HCT116 (cell line): ENCODE measurements around the gene FBH1. TPM values are rescaled to one million over a fixed set of nuclear protein-coding genes. Genes with fewer than 3 reads are reported as not detected.

ENCODE experiments used
- ATAC-seq: fragments of 200-7000 bp; cut with Tn5 transposase; 2 replicates; pipeline ENCODE4 v1.9.1; 2020; ENCODE audit warnings: mild to moderate bottlenecking, moderate library complexity
- BruUV-seq: library from RNA; stranded (reverse); fragments of 400-500 nt; replicated peaks from 2 replicates; lab custom pipeline; 2021; lab: Mats Ljungman, UMichigan
- CTCF ChIA-PET: fragments of 300-600 bp; sonication (Branson Sonifier 250); formaldehyde crosslinking; loops from one replicate; lab custom pipeline; 2021; ENCODE audit warnings: antibody characterized with exemption; lab: Charles Lee
- POLR2A ChIA-PET: fragments of 300-600, 350-600 bp; sonication (Branson Sonifier 250); formaldehyde crosslinking; loops from one replicate; lab custom pipeline; 2021; ENCODE audit warnings: antibody characterized with exemption; lab: Charles Lee
- RAD21 ChIA-PET, 2 experiments: fragments of 300-600 bp; sonication (Branson Sonifier 250); formaldehyde crosslinking; loops; one replicate each; lab custom pipeline; 2023; ENCODE audit warnings: low total read pairs in 2 of 2; ENCODE audit not compliant: uncharacterized antibody in 2 of 2, unreplicated experiment in 2 of 2, low non-redundant PET in 1 of 2; lab: Charles Lee
- DNase-seq: peaks from one replicate; pipeline ENCODE4 v3.0.0-alpha.2; 2010; ENCODE audit warnings: low read depth, low spot score
- H2AFZ ChIP-seq: fragments of 200-600 bp; shearing (Covaris generic), sonication (generic); 2 replicates; pipeline ENCODE4 v1.6.1; 2017; ENCODE audit warnings: low read depth, mixed run types, mixed read lengths, antibody characterized with exemption, low read length; ENCODE audit not compliant: poor library complexity, severe bottlenecking
- H3K27ac ChIP-seq: 2 replicates; pipeline ENCODE4 v1.5.1; 2012; ENCODE audit warnings: low read depth, low read length
- H3K27me3 ChIP-seq: fragments of 200-600 bp; sonication (generic); 2 replicates; pipeline ENCODE4 v1.6.1; 2016; ENCODE audit warnings: mixed run types, low read length, mixed read lengths; ENCODE audit not compliant: insufficient read depth
- H3K36me3 ChIP-seq, 2 experiments: fragments of 200-500 bp in 1 of 2; fragments of 200-600 bp in 1 of 2; sonication (Bioruptor generic) in 1 of 2; sonication (generic) in 1 of 2; 2 replicates each; pipeline versions ENCODE4 v1.5.1 to v1.6.1; 2014 to 2016; ENCODE audit warnings: low read length in 2 of 2, inconsistent platforms in 1 of 2, mixed read lengths in 1 of 2, mixed run types in 1 of 2; ENCODE audit not compliant: insufficient read depth in 2 of 2, control insufficient read depth in 1 of 2
- H3K4me1 ChIP-seq, 2 experiments: fragments of 200-600 bp in 1 of 2; sonication (generic) in 1 of 2; 2 replicates each; pipeline versions ENCODE4 v1.5.1 to v1.6.1; 2012 to 2017; ENCODE audit warnings: low read length in 2 of 2, inconsistent platforms in 1 of 2, mild to moderate bottlenecking in 1 of 2, mixed read lengths in 1 of 2, mixed run types in 1 of 2, moderate library complexity in 1 of 2; ENCODE audit not compliant: insufficient read depth in 2 of 2, control insufficient read depth in 1 of 2
- H3K4me2 ChIP-seq: fragments of 200-600 bp; sonication (generic); 2 replicates; pipeline ENCODE4 v1.6.1; 2017; ENCODE audit warnings: mixed run types, low read length, mixed read lengths
- H3K4me3 ChIP-seq, 2 experiments: fragments of 200-600 bp in 1 of 2; sonication (generic) in 1 of 2; replicated peaks in 1 of 2; 2 replicates each; pipeline ENCODE4 v1.5.1; 2011 to 2016; ENCODE audit warnings: low read length in 2 of 2, control low read depth in 1 of 2, low read depth in 1 of 2, mild to moderate bottlenecking in 1 of 2, mixed read lengths in 1 of 2, mixed run types in 1 of 2
- H3K79me2 ChIP-seq: fragments of 200-600 bp; sonication (generic); 2 replicates; pipeline ENCODE4 v1.6.1; 2017; ENCODE audit warnings: mild to moderate bottlenecking, mixed run types, low read length, moderate library complexity, mixed read lengths; ENCODE audit not compliant: insufficient read depth
- H3K9ac ChIP-seq: fragments of 200-600 bp; sonication (generic); 2 replicates; pipeline ENCODE4 v1.6.1; 2016; ENCODE audit warnings: low read length, mixed read lengths
- H3K9me2 ChIP-seq: fragments of 200-600 bp; sonication (generic), shearing (Covaris generic); 2 replicates; pipeline ENCODE4 v1.6.1; 2017; ENCODE audit warnings: mixed run types, mild to moderate bottlenecking, moderate library complexity; ENCODE audit not compliant: insufficient read depth
- H3K9me3 ChIP-seq, 2 experiments: fragments of 200-500 bp in 1 of 2; fragments of 200-600 bp in 1 of 2; sonication (Bioruptor generic) in 1 of 2; sonication (generic) in 1 of 2; 2 replicates each; pipeline ENCODE4 v1.6.1; 2014 to 2017; ENCODE audit warnings: low read length in 2 of 2, mixed read lengths in 2 of 2, inconsistent platforms in 1 of 2, low read depth in 1 of 2, mild to moderate bottlenecking in 1 of 2, mixed run types in 1 of 2, moderate library complexity in 1 of 2; ENCODE audit not compliant: control insufficient read depth in 1 of 2, insufficient read depth in 1 of 2
- H4K20me1 ChIP-seq: fragments of 200-600 bp; sonication (generic), shearing (Covaris generic); 2 replicates; pipeline ENCODE4 v1.6.1; 2017; ENCODE audit warnings: mixed run types, mild to moderate bottlenecking, moderate library complexity; ENCODE audit not compliant: insufficient read depth
- ATF3 ChIP-seq: IDR thresholded peaks from 2 replicates; pipeline ENCODE4 v1.6.1; 2012
- EGR1 ChIP-seq: IDR thresholded peaks from 2 replicates; pipeline ENCODE4 v1.6.1; 2012; ENCODE audit warnings: low read depth
- ELF1 ChIP-seq: IDR thresholded peaks from 2 replicates; pipeline ENCODE4 v1.6.1; 2012; ENCODE audit warnings: low read depth, borderline replicate concordance
- FOSL1 ChIP-seq: IDR thresholded peaks from 2 replicates; pipeline ENCODE4 v1.6.1; 2012; ENCODE audit warnings: low read depth
- POLR2A ChIP-seq: IDR thresholded peaks from 2 replicates; pipeline ENCODE4 v1.7.0; 2011; ENCODE audit warnings: borderline replicate concordance; ENCODE audit not compliant: insufficient read depth, insufficient read length; ENCODE audit errors: extremely low read depth
- POLR2AphosphoS5 ChIP-seq: IDR thresholded peaks from 2 replicates; pipeline ENCODE4 v1.6.1; 2011; ENCODE audit warnings: mild to moderate bottlenecking, low read depth, low read length, moderate library complexity
- RAD21 ChIP-seq: IDR thresholded peaks from 2 replicates; pipeline ENCODE4 v1.6.1; 2012; ENCODE audit warnings: low read depth, mild to moderate bottlenecking
- YY1 ChIP-seq: IDR thresholded peaks from 2 replicates; pipeline ENCODE4 v1.6.1; 2011; ENCODE audit warnings: low read length, low read depth, moderate library complexity, mild to moderate bottlenecking; ENCODE audit not compliant: insufficient replicate concordance; ENCODE audit errors: extremely low read depth
- ZBTB33 ChIP-seq: IDR thresholded peaks from 2 replicates; pipeline ENCODE4 v1.6.1; 2011; ENCODE audit warnings: mild to moderate bottlenecking, low read length, moderate library complexity; ENCODE audit not compliant: insufficient replicate concordance; ENCODE audit errors: extremely low read depth
- ZFX ChIP-seq: fragments of 450-650 bp; IDR thresholded peaks from 2 replicates; pipeline ENCODE4 v1.6.1; 2017
- ZNF274 ChIP-seq: fragments of 200-500 bp; sonication (Bioruptor generic); IDR thresholded peaks from 2 replicates; pipeline ENCODE4 v1.6.1; 2014; ENCODE audit warnings: mild to moderate bottlenecking, low read depth, low read length, inconsistent platforms
- intact Hi-C: fragments of 100-400 bp; cut with micrococcal nuclease; formaldehyde crosslinking; loops from 2 replicates; pipeline ENCODE4 v1.10.0; 2022
- total RNA-seq: library from RNA; stranded (reverse); gene quantifications from one replicate; pipeline ENCODE4 v1.2.1, GENCODE V29; 2021; ENCODE audit not compliant: unreplicated experiment

The FBH1 gene
- total RNA-seq, 1 experiment from 2014 or later, result 70.2 TPM

- Histone ChIP-seq H3K27me3 (no peaks in the 10 kb centered on the region), H3K79me2 (no peaks in the 10 kb centered on the region), H3K36me3 (peaks cover 29 to 46% of the 10 kb centered on the region in 2 experiments; a peak in 3 of 4 replicates), H3K9me3 (no peaks in the 10 kb centered on the region), H3K9ac (no peak overlapping the region), H3K4me1 (no peaks in the 10 kb centered on the region), H3K27ac (no peak overlapping the region), H3K9me2 (no peaks in the 10 kb centered on the region), H3K4me3 (no peak overlapping the region), H2AFZ (no peak overlapping the region), H3K4me2 (no peak overlapping the region), H4K20me1 (no peaks in the 10 kb centered on the region)
- ATAC-seq (no peak), DNase-seq (no peak)
- intact Hi-C loops, result no loop called here
- CTCF ChIA-PET, result no interaction called here
- RAD21 ChIA-PET, result no interaction called here
- POLR2A ChIA-PET, result no interaction called here
- no TSS peak for BruUV-seq
- no peak for TF ChIP-seq ZNF274
- no peak for TF ChIP-seq ELF1
- no peak for TF ChIP-seq RAD21
- no peak for TF ChIP-seq EGR1
- no peak for TF ChIP-seq YY1
- TF ChIP-seq ZBTB33, result no peak
- no peak for TF ChIP-seq POLR2AphosphoS5
- TF ChIP-seq ZFX, result no peak
- no peak for TF ChIP-seq ATF3
- no peak for TF ChIP-seq POLR2A
- TF ChIP-seq FOSL1, result no peak
Measured at GRCh38 chr10:5910323-5911100, 20.5 kb downstream of the FBH1 start.
